WTC11 (cell line): ENCODE results near the gene BCAS3.

ENCODE experiments used
- ATF3 ChIP-seq: sonication (generic); formaldehyde crosslinking; conservative IDR thresholded peaks from 2 replicates; pipeline ENCODE4 v1.8.1; 2022; ENCODE audit warnings: mild to moderate bottlenecking, missing genetic modification reagents
- CTCF ChIP-seq: fragments of 200-600 bp; IDR thresholded peaks from 2 replicates; pipeline ENCODE4 v1.8.0; 2022; ENCODE audit warnings: antibody characterized with exemption
- ESRRA ChIP-seq: sonication (generic); formaldehyde crosslinking; IDR thresholded peaks from 2 replicates; pipeline ENCODE4 v1.8.1; 2022; ENCODE audit warnings: mild to moderate bottlenecking, missing genetic modification reagents, borderline replicate concordance
- ZNF121 ChIP-seq: sonication (generic); formaldehyde crosslinking; IDR thresholded peaks from 2 replicates; pipeline ENCODE4 v1.8.0; 2023; ENCODE audit warnings: missing genetic modification reagents
- ZNF138 ChIP-seq: sonication (generic); formaldehyde crosslinking; conservative IDR thresholded peaks from 2 replicates; pipeline ENCODE4 v1.8.1; 2022; ENCODE audit warnings: mild to moderate bottlenecking, moderate library complexity, missing genetic modification reagents
- ZNF416 ChIP-seq: fragments of 250-450 bp; sonication (Bioruptor Pico); IDR thresholded peaks from 2 replicates; pipeline ENCODE4 v1.9.0; 2021; ENCODE audit warnings: mild to moderate bottlenecking, inconsistent platforms

GRCh38 chr17:60716766-60717165, 39.1 kb downstream of the BCAS3 start:
- no peak for TF ChIP-seq ZNF138 (CRISPR knock-in tag)
- TF ChIP-seq CTCF, result no peak
- no peak for TF ChIP-seq ZNF416
- TF ChIP-seq ESRRA, result no peak
- TF ChIP-seq ZNF121, result no peak
- no peak for TF ChIP-seq ATF3 (CRISPR knock-in tag)
